ENCODE data around the gene NUB1.
"Not testable (repeated sequence)": the region's sequence is repeated elsewhere in the genome, so short reads cannot be mapped to it uniquely, and the experiment has no call there.

NUB1 gene

GRCh38 chr7:151341357-151342101, at the start of gene NUB1:
TSS of gene NUB1 (plus strand) at chr7:151341812. CDS start at chr7:151345350, 3,538 bp downstream.
- DNase-seq, result peak; percentile 92

GRCh38 chr7:151292850-151293249, 48.8 kb upstream of the NUB1 start:
- DNase-seq, result no peak

GRCh38 chr7:151296202-151296992, 45.2 kb upstream of the NUB1 start:
- DNase-seq, result no peak

- DNase-seq, result no peak
Measured at GRCh38 chr7:151298765-151299164, 42.8 kb upstream of the NUB1 start.

- DNase-seq, result no peak
Measured at GRCh38 chr7:151299530-151299929, 42.1 kb upstream of the NUB1 start.

GRCh38 chr7:151299940-151300645, 41.5 kb upstream of the NUB1 start:
- no peak for DNase-seq

GRCh38 chr7:151301471-151302462, 39.8 kb upstream of the NUB1 start:
- DNase-seq, result no peak

GRCh38 chr7:151304251-151304650, 37.4 kb upstream of the NUB1 start:
- DNase-seq, result not testable (repeated sequence)

- DNase-seq, result no peak
Measured at GRCh38 chr7:151304856-151305255, 36.8 kb upstream of the NUB1 start.

- no peak for DNase-seq
Measured at GRCh38 chr7:151306374-151306773, 35.2 kb upstream of the NUB1 start.

GRCh38 chr7:151306860-151307259, 34.8 kb upstream of the NUB1 start:
- no peak for DNase-seq

GRCh38 chr7:151307536-151307935, 34.1 kb upstream of the NUB1 start:
- no peak for DNase-seq

- DNase-seq, result no peak
Measured at GRCh38 chr7:151308256-151308655, 33.4 kb upstream of the NUB1 start.

- no peak for DNase-seq
Measured at GRCh38 chr7:151308791-151309190, 32.8 kb upstream of the NUB1 start.

- DNase-seq, result no peak
Measured at GRCh38 chr7:151309311-151309710, 32.3 kb upstream of the NUB1 start.

GRCh38 chr7:151310578-151310977, 31.0 kb upstream of the NUB1 start:
- DNase-seq, result no peak

GRCh38 chr7:151311294-151311864, 30.2 kb upstream of the NUB1 start:
- peak; percentile 55 for DNase-seq

- DNase-seq, result no peak
Measured at GRCh38 chr7:151312356-151312755, 29.3 kb upstream of the NUB1 start.

GRCh38 chr7:151312831-151313809, 28.5 kb upstream of the NUB1 start:
- DNase-seq, result no peak

- no peak for DNase-seq
Measured at GRCh38 chr7:151313857-151314256, 27.8 kb upstream of the NUB1 start.

GRCh38 chr7:151314401-151314800, 27.2 kb upstream of the NUB1 start:
- no peak for DNase-seq

All from stimulated activated CD4-positive, alpha-beta T cell treated with anti-CD3 and anti-CD28 coated beads, Interleukin-15, amount 100 ng/mL, for 24 hours (primary cell).